Glutamatergic neuron (in vitro differentiated cells): ENCODE results near the gene PON3. TPM values are rescaled to one million over a fixed set of nuclear protein-coding genes. Genes with fewer than 3 reads are reported as not detected.
A peak's percentile ranks its signal among the peaks of the same experiment; 100 is the strongest.

Source experiments
- DNase-seq: peaks from one replicate; pipeline ENCODE4 v3.0.0; 2022
- H3K27ac Mint-ChIP-seq: one replicate; pipeline ENCODE4 v1.8.0; 2020; ENCODE audit warnings: mild to moderate bottlenecking, mixed read lengths, inconsistent platforms; ENCODE audit not compliant: unreplicated experiment
- H3K27me3 Mint-ChIP-seq: one replicate; pipeline ENCODE4 v1.8.0; 2020; ENCODE audit warnings: mild to moderate bottlenecking, moderate library complexity, mixed read lengths, inconsistent platforms; ENCODE audit not compliant: unreplicated experiment
- H3K36me3 Mint-ChIP-seq: one replicate; pipeline ENCODE4 v1.8.0; 2020; ENCODE audit warnings: mild to moderate bottlenecking, mixed read lengths, inconsistent platforms; ENCODE audit not compliant: unreplicated experiment
- H3K4me1 Mint-ChIP-seq: one replicate; pipeline ENCODE4 v1.8.0; 2020; ENCODE audit warnings: mild to moderate bottlenecking, low read depth, mixed read lengths, inconsistent platforms; ENCODE audit not compliant: unreplicated experiment
- H3K4me3 Mint-ChIP-seq: one replicate; pipeline ENCODE4 v1.8.0; 2020; ENCODE audit warnings: mild to moderate bottlenecking, mixed read lengths, inconsistent platforms; ENCODE audit not compliant: unreplicated experiment
- H3K9me3 Mint-ChIP-seq: one replicate; pipeline ENCODE4 v1.8.0; 2020; ENCODE audit warnings: mild to moderate bottlenecking, moderate library complexity, mixed read lengths, inconsistent platforms; ENCODE audit not compliant: unreplicated experiment
- total RNA-seq: library from RNA; stranded (reverse); fragmentation: NEBNext Ultra II Directional; extraction: Animal tissue kit (Norgen Biotek cat#: 25700); gene quantifications from one replicate; pipeline ENCODE4 v1.2.1, GENCODE V29; 2021; ENCODE audit not compliant: unreplicated experiment
- TF ChIP-seq, protein P1 (sequence below): fragments of 200-600 bp; sonication (generic); IDR thresholded peaks from one replicate; pipeline ENCODE4 v1.5.0; 2021; ENCODE audit not compliant: partially characterized antibody, unreplicated experiment

The PON3 gene
- total RNA-seq, 1 donor from 2014 or later = not detected

DNA sequence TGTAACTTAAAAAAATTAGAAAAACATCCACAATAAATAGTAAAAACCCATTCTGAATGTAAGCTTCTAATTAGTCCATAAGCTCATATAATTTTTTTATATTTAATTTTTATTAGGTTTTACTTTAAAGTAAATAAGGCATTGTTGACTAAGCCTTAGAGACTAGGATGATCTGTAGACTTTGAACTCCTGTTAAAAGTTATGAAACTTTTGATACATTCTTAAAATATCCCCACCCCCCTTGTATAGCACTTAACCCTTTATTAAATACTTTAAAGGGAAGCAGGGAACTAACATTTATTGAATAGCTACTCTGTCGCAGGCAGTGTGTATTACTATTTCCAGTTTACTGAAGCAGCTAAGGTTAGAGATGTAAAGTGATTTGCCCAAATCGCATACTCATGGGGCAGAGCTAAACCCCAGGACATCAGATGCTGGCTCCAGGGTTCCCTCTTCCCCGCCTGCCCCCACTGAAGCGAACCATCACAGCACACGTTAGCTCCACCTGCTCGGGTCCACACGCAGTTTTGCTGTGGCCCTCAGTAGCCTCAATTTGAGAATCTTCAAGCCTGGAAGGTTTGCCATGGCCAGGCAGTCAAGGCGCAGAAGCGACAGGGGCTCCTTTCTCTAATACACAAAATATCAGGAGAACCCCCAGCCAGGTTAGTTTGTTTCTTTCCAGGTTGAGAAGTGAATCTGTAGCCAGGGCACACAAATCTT is 72.6 kb downstream of the PON3 start:
- TF ChIP-seq, protein P1, sequence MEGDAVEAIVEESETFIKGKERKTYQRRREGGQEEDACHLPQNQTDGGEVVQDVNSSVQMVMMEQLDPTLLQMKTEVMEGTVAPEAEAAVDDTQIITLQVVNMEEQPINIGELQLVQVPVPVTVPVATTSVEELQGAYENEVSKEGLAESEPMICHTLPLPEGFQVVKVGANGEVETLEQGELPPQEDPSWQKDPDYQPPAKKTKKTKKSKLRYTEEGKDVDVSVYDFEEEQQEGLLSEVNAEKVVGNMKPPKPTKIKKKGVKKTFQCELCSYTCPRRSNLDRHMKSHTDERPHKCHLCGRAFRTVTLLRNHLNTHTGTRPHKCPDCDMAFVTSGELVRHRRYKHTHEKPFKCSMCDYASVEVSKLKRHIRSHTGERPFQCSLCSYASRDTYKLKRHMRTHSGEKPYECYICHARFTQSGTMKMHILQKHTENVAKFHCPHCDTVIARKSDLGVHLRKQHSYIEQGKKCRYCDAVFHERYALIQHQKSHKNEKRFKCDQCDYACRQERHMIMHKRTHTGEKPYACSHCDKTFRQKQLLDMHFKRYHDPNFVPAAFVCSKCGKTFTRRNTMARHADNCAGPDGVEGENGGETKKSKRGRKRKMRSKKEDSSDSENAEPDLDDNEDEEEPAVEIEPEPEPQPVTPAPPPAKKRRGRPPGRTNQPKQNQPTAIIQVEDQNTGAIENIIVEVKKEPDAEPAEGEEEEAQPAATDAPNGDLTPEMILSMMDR = no peak
- no peak overlapping the region for H3K4me3 Mint-ChIP-seq
- peaks cover 17% of the 10 kb centered on the region for H3K4me1 Mint-ChIP-seq
- H3K9me3 Mint-ChIP-seq = peaks cover 5% of the 10 kb centered on the region
- DNase-seq = no peak
- H3K36me3 Mint-ChIP-seq = no peaks in the 10 kb centered on the region
- no peak overlapping the region for H3K27ac Mint-ChIP-seq
- H3K27me3 Mint-ChIP-seq = peaks cover 5% of the 10 kb centered on the region

DNA sequence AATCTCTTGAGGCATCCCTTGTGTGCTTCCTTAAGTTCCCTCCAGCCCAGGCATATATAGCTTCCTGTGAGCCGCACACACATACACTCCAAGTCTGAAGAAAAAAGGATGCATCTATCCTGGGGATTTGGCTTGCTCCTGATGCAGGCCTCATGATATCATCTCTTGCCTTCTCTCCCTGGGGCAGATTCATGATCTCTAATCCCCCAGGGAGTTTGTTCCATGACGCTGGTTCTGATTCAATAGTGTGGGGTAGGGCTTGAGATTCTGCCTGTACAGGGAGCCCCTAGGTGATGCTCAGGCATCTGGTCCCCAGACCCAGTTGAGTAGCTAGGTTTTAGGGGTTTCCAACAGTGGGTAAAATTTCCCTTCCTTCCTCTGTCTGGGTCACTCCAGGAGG is 73.3 kb downstream of the PON3 start:
- Mint-ChIP-seq H3K4me3 (no peak overlapping the region), H3K36me3 (no peaks in the 10 kb centered on the region), H3K9me3 (peaks cover 7% of the 10 kb centered on the region), H3K27me3 (peaks cover 6% of the 10 kb centered on the region), H3K4me1 (peaks cover 24% of the 10 kb centered on the region), H3K27ac (no peak overlapping the region)
- TF ChIP-seq, protein P1 = no peak
- DNase-seq = no peak

DNA sequence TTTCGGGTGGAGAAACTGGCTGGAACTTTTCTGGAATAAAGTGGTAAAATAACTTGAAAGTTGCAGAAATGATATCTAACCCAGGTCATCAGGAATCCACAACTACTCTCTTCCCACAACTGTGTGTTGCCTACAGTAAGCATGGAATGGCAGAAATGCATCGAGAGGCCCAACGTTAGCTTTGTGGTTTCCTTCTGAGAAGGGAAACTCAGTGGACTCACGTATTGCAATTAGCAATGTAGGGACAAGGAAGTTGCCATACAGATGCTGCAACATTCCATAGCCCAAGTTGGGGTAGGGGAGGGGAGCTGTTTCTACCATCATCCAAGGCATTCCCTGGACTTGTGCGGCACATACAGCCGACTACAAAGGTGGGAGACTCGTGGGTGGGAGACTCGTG is 73.8 kb downstream of the PON3 start:
- no peak for DNase-seq
- H3K36me3 Mint-ChIP-seq = no peaks in the 10 kb centered on the region
- H3K4me3 Mint-ChIP-seq = no peak overlapping the region
- peaks cover 6% of the 10 kb centered on the region for H3K27me3 Mint-ChIP-seq
- peaks cover 7% of the 10 kb centered on the region for H3K9me3 Mint-ChIP-seq
- TF ChIP-seq, protein P1 = no peak
- no peak overlapping the region for H3K27ac Mint-ChIP-seq
- H3K4me1 Mint-ChIP-seq = peaks cover 27% of the 10 kb centered on the region

DNA sequence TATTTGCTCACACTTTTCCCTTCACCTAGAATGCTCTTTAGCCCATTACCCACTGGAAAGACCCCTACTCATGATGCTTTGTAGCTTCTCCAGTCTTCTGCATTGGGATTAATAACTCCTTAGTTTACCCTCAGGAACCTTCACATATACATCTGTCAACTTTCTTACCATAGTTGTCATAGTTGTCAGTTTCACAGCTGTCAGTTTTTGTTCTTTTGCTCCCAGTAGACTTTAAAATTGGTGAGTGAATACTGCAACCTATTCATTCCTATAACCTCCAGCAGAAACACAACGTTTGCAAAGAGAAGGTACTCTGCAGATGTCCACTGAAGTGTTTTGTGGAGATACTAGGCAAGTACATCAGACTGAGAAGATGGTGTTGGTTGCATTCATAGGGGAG is 74.5 kb downstream of the PON3 start:
- Mint-ChIP-seq H3K9me3 (peaks cover 7% of the 10 kb centered on the region), H3K36me3 (no peaks in the 10 kb centered on the region), H3K4me3 (no peak overlapping the region), H3K27ac (no peak overlapping the region), H3K4me1 (peaks cover 27% of the 10 kb centered on the region), H3K27me3 (peaks cover 6% of the 10 kb centered on the region)
- DNase-seq = no peak
- TF ChIP-seq, protein P1 = no peak

DNA sequence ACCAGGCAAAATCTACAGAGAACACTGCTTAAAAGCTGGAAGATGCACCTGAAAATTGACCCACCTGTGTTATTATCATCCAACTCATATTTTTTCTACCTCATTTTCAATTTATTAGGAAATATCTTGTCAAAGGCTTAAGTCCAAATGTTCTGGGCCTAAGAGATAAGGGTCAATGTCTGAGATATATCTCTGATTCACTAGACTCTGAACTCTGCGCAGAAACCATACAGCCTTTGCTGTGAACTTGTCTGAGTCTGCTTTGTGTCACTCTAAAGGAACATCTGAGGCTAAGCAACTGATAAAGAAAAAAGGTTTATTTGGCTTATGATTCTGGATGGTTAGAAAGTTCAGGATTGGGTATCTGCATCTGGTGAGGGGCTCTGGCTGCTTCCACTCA is 75.5 kb downstream of the PON3 start:
- Mint-ChIP-seq H3K27ac (peak overlapping the region; percentile 25), H3K9me3 (peaks cover 7% of the 10 kb centered on the region), H3K36me3 (no peaks in the 10 kb centered on the region), H3K4me1 (peaks cover 29% of the 10 kb centered on the region), H3K27me3 (peaks cover 6% of the 10 kb centered on the region), H3K4me3 (no peak overlapping the region)
- TF ChIP-seq, protein P1 = no peak
- DNase-seq = no peak
